BLaER1 (cell line): ENCODE measurements around the gene TLL2.

ENCODE experiments used
- H3K27ac ChIP-seq: shearing (Covaris generic); formaldehyde crosslinking; 2 replicates; pipeline ENCODE4 v1.8.1; 2022
- H3K27me3 ChIP-seq: shearing (Covaris generic); formaldehyde crosslinking; 2 replicates; pipeline ENCODE4 v1.8.1; 2022
- H3K36me3 ChIP-seq: shearing (Covaris generic); formaldehyde crosslinking; 2 replicates; pipeline ENCODE4 v1.8.1; 2022
- H3K4me1 ChIP-seq: shearing (Covaris generic); formaldehyde crosslinking; 2 replicates; pipeline ENCODE4 v1.8.1; 2022
- H3K4me2 ChIP-seq: shearing (Covaris generic); formaldehyde crosslinking; 2 replicates; pipeline ENCODE4 v1.8.1; 2022
- H3K4me3 ChIP-seq: shearing (Covaris generic); formaldehyde crosslinking; 2 replicates; pipeline ENCODE4 v1.8.1; 2022
- H3K9ac ChIP-seq: shearing (Covaris generic); formaldehyde crosslinking; 2 replicates; pipeline ENCODE4 v1.8.1; 2022
- H3K9me3 ChIP-seq: shearing (Covaris generic); formaldehyde crosslinking; 2 replicates; pipeline ENCODE4 v1.8.1; 2022
- H4K20me1 ChIP-seq: shearing (Covaris generic); formaldehyde crosslinking; 2 replicates; pipeline ENCODE4 v1.8.1; 2022
- Cebpa-rat ChIP-seq: shearing (Covaris generic); IDR thresholded peaks from 2 replicates; pipeline ENCODE4 v1.8.1; 2022

Gene TLL2

GRCh38 chr10:96536129-96536528 is 22.4 kb upstream of the TLL2 start:
- peaks cover 83% of the 10 kb centered on the region for H4K20me1 ChIP-seq
- no peak overlapping the region for H3K9ac ChIP-seq
- H3K9me3 ChIP-seq = peaks cover 17% of the 10 kb centered on the region
- H3K4me3 ChIP-seq = no peak overlapping the region
- no peaks in the 10 kb centered on the region for H3K27me3 ChIP-seq
- no peak for TF ChIP-seq Cebpa-rat
- H3K4me1 ChIP-seq = peaks cover 18% of the 10 kb centered on the region
- no peak overlapping the region; the same call in 1 of the 2 replicates for H3K4me2 ChIP-seq
- H3K36me3 ChIP-seq = peaks cover 72% of the 10 kb centered on the region
- H3K27ac ChIP-seq = no peak overlapping the region

DNA sequence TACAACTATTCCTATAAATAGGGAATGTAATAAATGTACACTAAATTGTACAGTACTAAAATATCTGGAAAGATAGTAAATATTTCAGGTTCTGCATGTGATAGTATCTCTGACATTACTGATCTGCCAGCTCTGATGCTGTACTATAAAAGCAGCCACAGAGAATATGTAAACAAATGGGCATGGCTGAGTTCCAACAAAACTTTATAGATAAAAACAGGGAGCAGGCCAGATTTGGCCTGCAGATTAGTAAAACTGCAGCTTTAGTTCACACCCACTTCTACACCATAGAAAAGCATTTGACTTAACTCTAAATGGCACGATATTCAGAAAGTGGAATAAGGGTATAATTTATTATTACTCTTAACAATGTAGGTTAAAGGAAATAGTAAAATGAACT is 18.8 kb upstream of the TLL2 start:
- no peak for TF ChIP-seq Cebpa-rat
- Histone ChIP-seq H3K36me3 (peaks cover 76% of the 10 kb centered on the region), H3K9me3 (no peaks in the 10 kb centered on the region), H3K4me2 (no peak overlapping the region), H3K27me3 (no peaks in the 10 kb centered on the region), H3K4me3 (no peak overlapping the region), H3K4me1 (peaks cover 18% of the 10 kb centered on the region), H3K27ac (no peak overlapping the region), H3K9ac (no peak overlapping the region), H4K20me1 (peaks cover 89% of the 10 kb centered on the region)

DNA sequence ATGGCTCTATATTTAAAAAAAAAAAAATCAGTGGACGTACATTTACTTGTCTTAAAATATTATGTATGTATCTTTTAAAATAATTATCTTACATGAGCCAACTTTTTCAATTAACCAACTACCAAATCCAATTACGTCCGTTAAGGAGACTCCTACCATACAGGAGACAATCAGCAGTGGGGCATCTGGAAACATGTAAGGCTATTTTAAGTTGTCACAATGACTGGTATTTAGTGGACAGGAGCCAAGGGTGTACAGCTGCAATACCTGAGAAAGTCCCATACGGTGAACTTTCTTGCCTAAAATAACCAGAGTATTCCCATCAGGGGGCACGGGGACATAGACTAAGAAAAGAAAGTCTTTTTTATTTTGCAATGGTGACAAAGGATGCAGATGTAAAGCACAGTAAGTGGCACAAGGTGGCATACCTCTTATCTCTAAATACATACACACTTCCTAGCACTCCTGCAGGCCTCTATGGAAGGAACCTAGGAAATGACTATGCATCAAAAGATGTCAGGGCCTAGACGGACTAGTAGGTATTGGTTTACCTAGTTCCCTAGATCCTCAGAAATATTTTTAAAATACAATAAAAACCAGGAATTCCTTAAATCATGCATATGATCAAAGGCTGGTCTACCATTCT is 16.0 kb upstream of the TLL2 start:
- Histone ChIP-seq H3K4me2 (no peak overlapping the region), H3K9ac (no peak overlapping the region), H3K27me3 (no peaks in the 10 kb centered on the region), H3K4me3 (no peak overlapping the region), H4K20me1 (peaks cover 84% of the 10 kb centered on the region), H3K36me3 (peaks cover 86% of the 10 kb centered on the region), H3K27ac (no peak overlapping the region), H3K4me1 (no peaks in the 10 kb centered on the region), H3K9me3 (no peaks in the 10 kb centered on the region)
- TF ChIP-seq Cebpa-rat = no peak

DNA sequence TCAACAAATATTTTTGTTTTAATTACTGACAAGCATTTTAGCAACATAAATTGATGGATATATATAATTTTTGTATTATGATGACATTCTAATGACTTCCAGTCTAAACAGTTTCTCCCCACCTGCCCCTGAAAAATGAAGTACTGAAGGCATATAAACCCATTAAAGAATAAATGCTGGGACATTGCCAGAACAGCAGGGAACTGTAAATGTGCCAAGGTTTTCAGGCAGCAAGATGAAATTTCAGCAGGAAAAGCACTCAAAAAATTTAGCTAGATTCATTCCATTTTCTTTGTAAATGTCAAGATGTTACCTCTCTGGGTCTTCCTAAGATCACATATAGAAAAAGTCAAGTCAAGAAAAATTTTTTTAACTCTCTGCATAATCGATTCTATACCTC is 11.0 kb upstream of the TLL2 start:
- no peak overlapping the region for H3K9ac ChIP-seq
- H3K27me3 ChIP-seq = no peaks in the 10 kb centered on the region
- H3K4me3 ChIP-seq = no peak overlapping the region
- no peaks in the 10 kb centered on the region for H3K4me1 ChIP-seq
- H3K4me2 ChIP-seq = no peak overlapping the region
- peaks cover 77% of the 10 kb centered on the region for H3K36me3 ChIP-seq
- no peak overlapping the region for H3K27ac ChIP-seq
- H3K9me3 ChIP-seq = no peaks in the 10 kb centered on the region
- no peak for TF ChIP-seq Cebpa-rat
- peaks cover 81% of the 10 kb centered on the region for H4K20me1 ChIP-seq

DNA sequence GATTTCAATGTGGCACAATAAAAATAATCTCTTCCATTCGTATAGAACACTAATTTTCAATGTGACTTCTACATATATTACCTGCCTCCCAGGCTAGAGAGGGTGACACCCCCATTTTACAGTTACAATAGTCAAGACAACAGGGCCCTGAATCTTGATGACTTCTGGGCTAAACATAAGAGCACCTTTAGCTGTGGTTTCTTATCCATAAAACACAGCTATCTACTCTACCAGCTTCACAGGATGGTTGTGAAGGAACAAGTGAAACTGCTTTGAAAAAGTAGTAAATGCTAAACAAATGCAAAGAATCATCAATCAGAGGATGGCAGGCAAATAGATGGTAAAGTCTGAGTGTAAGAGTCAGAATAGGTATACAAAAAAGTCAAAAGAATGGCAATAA is 3.6 kb upstream of the TLL2 start:
- Histone ChIP-seq H3K9me3 (no peaks in the 10 kb centered on the region), H3K4me3 (no peak overlapping the region), H3K36me3 (peaks cover 31% of the 10 kb centered on the region), H3K4me2 (no peak overlapping the region), H3K4me1 (peaks cover 30% of the 10 kb centered on the region), H3K27ac (no peak overlapping the region), H4K20me1 (peaks cover 88% of the 10 kb centered on the region), H3K27me3 (peaks cover 54% of the 10 kb centered on the region), H3K9ac (no peak overlapping the region)
- TF ChIP-seq Cebpa-rat = no peak

- no peak overlapping the region for H3K4me3 ChIP-seq
- H3K4me1 ChIP-seq = peaks cover 31% of the 10 kb centered on the region
- no peaks in the 10 kb centered on the region for H3K9me3 ChIP-seq
- H4K20me1 ChIP-seq = peaks cover 91% of the 10 kb centered on the region
- no peak overlapping the region for H3K9ac ChIP-seq
- H3K27ac ChIP-seq = no peak overlapping the region
- H3K27me3 ChIP-seq = peaks cover 63% of the 10 kb centered on the region
- H3K36me3 ChIP-seq = peaks cover 22% of the 10 kb centered on the region; the same call in 1 of the 2 replicates
- no peak overlapping the region for H3K4me2 ChIP-seq
- TF ChIP-seq Cebpa-rat = no peak
Measured at GRCh38 chr10:96516337-96516736, 2.6 kb upstream of the TLL2 start.

GRCh38 chr10:96513305-96513697 is 425 bp downstream of the TLL2 start:
- Histone ChIP-seq H3K4me2 (peak overlapping the region; percentile 97), H3K4me3 (peak overlapping the region; percentile 68), H4K20me1 (peaks cover 78% of the 10 kb centered on the region), H3K36me3 (peaks cover 2% of the 10 kb centered on the region; the same call in 1 of the 2 replicates), H3K9me3 (no peaks in the 10 kb centered on the region), H3K4me1 (peaks cover 31% of the 10 kb centered on the region), H3K9ac (peak overlapping the region; percentile 31; the same call in 1 of the 2 replicates), H3K27me3 (peaks cover 71% of the 10 kb centered on the region), H3K27ac (no peak overlapping the region)
- no peak for TF ChIP-seq Cebpa-rat

GRCh38 chr10:96512524-96513304 is 1.0 kb downstream of the TLL2 start:
- Histone ChIP-seq H3K4me1 (peaks cover 31% of the 10 kb centered on the region), H3K9ac (peak overlapping the region; percentile 31; the same call in 1 of the 2 replicates), H3K36me3 (no peaks in the 10 kb centered on the region), H3K27ac (no peak overlapping the region), H4K20me1 (peaks cover 72% of the 10 kb centered on the region), H3K4me3 (peak overlapping the region; percentile 68), H3K27me3 (peaks cover 71% of the 10 kb centered on the region), H3K9me3 (no peaks in the 10 kb centered on the region), H3K4me2 (peak overlapping the region; percentile 97)
- no peak for TF ChIP-seq Cebpa-rat

- no peaks in the 10 kb centered on the region for H3K36me3 ChIP-seq
- H3K4me3 ChIP-seq = no peak overlapping the region
- no peak overlapping the region for H3K4me2 ChIP-seq
- peaks cover 31% of the 10 kb centered on the region for H3K4me1 ChIP-seq
- peaks cover 57% of the 10 kb centered on the region for H3K27me3 ChIP-seq
- no peak for TF ChIP-seq Cebpa-rat
- no peak overlapping the region for H3K27ac ChIP-seq
- no peak overlapping the region for H3K9ac ChIP-seq
- H4K20me1 ChIP-seq = peaks cover 58% of the 10 kb centered on the region
- no peaks in the 10 kb centered on the region for H3K9me3 ChIP-seq
Measured at GRCh38 chr10:96511044-96511945, 2.4 kb downstream of the TLL2 start.
